ENCODE measurements around the gene HNMT. TPM values are rescaled to one million over a fixed set of nuclear protein-coding genes. Genes with fewer than 3 reads are reported as not detected.

Gene HNMT
- total and polyA plus RNA-seq, 2 of the 8 experiments (the other 6 are each of a cell fraction or from before 2014, with no cell fraction given): 1.6 to 3.6 TPM

- H3K4me3 ChIP-seq (ENCODE audit: extremely low read depth in 1 of 4, insufficient read depth in 2 of 4, low read depth in 3 of 4, low read length in 4 of 4): no peak overlapping the region
- POLR2A ChIA-PET (ENCODE audit: partially characterized antibody): no interaction called here
- no peak overlapping the region for H3K9ac ChIP-seq (replicated peaks in 1 of 4; ENCODE audit: extremely low read depth in 1 of 4, low read depth in 3 of 4, low read length in 3 of 4)
- no peaks in the 10 kb centered on the region for H4K20me1 ChIP-seq (replicated peaks in 1 of 2; ENCODE audit: control insufficient read depth in 1 of 2, insufficient read depth in 2 of 2, low read length in 2 of 2)
- no peak overlapping the region for H2BK5ac ChIP-seq (ENCODE audit: low read depth, low read length)
- no peaks in the 10 kb centered on the region; a peak in 1 of 8 replicates for H3K36me3 ChIP-seq (ENCODE audit: control insufficient read depth in 2 of 4, insufficient read depth in 4 of 4, low read length in 3 of 4)
- H4K91ac ChIP-seq (replicated peaks; ENCODE audit: insufficient read length, low read length): no peak overlapping the region
- no peaks in the 10 kb centered on the region; the same call in 1 of the 2 replicates for H3K23me2 ChIP-seq (ENCODE audit: low read depth, low read length)
- H3K9me3 ChIP-seq (ENCODE audit: insufficient read depth in 2 of 2, low read depth in 1 of 2, low read length in 1 of 2): no peaks in the 10 kb centered on the region
- TF ChIP-seq EP300 (IDR thresholded peaks at IDR 0.05; ENCODE audit: borderline replicate concordance in 1 of 2, low read depth in 2 of 2, low read length in 2 of 2) (no peak), BRCA1 (IDR thresholded peaks at IDR 0.05; ENCODE audit: low read depth, low read length) (no peak), E2F6 (IDR thresholded peaks at IDR 0.05) (no peak), TAF7 (optimal IDR thresholded peaks at IDR 0.05; ENCODE audit: borderline replicate concordance, low read depth, low read length) (no peak), YY1 (IDR thresholded peaks at IDR 0.05; ENCODE audit: low read depth, low read length) (no peak), POU5F1 (IDR thresholded peaks at IDR 0.05; ENCODE audit: low read depth, low read length) (no peak), PHF8 (conservative IDR thresholded peaks at IDR 0.05; ENCODE audit: low read depth, low read length) (no peak)
- no peak overlapping the region for H4K8ac ChIP-seq (ENCODE audit: extremely low read depth, insufficient read depth, low read length)
- no peak overlapping the region for H3K4me2 ChIP-seq (ENCODE audit: insufficient read depth in 1 of 2, low read depth in 2 of 2, low read length in 2 of 2)
- H3K14ac ChIP-seq (ENCODE audit: insufficient read length): no peak overlapping the region
- no peak overlapping the region for H4K5ac ChIP-seq (ENCODE audit: insufficient read length, low read depth, low read length)
- H2BK15ac ChIP-seq (ENCODE audit: low read length): no peak overlapping the region
- H3K4ac ChIP-seq (replicated peaks; ENCODE audit: insufficient read length, low read depth, low read length): no peak overlapping the region
- no peak overlapping the region for H2BK12ac ChIP-seq (ENCODE audit: low read depth, low read length)
- no peaks in the 10 kb centered on the region for H3K79me2 ChIP-seq (ENCODE audit: control insufficient read depth in 1 of 2, insufficient read depth in 2 of 2, low read length in 2 of 2)
- CTCF ChIA-PET (ENCODE audit: partially characterized antibody): interaction anchor here (0.7 to 1.1 kb wide), 2 partner anchors 47 to 244 kb away, joined by 3 read pairs; no protein-coding TSS in a partner anchor
- H3K4me1 ChIP-seq (replicated peaks in 1 of 4; ENCODE audit: control insufficient read depth in 3 of 4, insufficient read depth in 4 of 4, low read length in 3 of 4): no peaks in the 10 kb centered on the region
- no peak overlapping the region for H3K56ac ChIP-seq (replicated peaks; ENCODE audit: insufficient read length, low read depth, low read length)
- H2AFZ ChIP-seq (ENCODE audit: low read length): no peak overlapping the region
- H3K27ac ChIP-seq (ENCODE audit: low read depth, low read length): no peak overlapping the region
- FAIRE-seq: no peak
- H2BK20ac ChIP-seq (ENCODE audit: low read length): no peak overlapping the region
- H3K27me3 ChIP-seq (replicated peaks in 1 of 4; ENCODE audit: control insufficient read depth in 3 of 4, extremely low read depth in 1 of 4, insufficient read depth in 3 of 4, low read length in 3 of 4): no peaks in the 10 kb centered on the region
- H2AK5ac ChIP-seq (ENCODE audit: low read depth, low read length): no peak overlapping the region
- H2BK120ac ChIP-seq (replicated peaks; ENCODE audit: low read depth, low read length): no peak overlapping the region
- no peak overlapping the region for H3K18ac ChIP-seq (ENCODE audit: extremely low read depth, low read length)
- H3K79me1 ChIP-seq (ENCODE audit: low read depth, low read length): no peaks in the 10 kb centered on the region
- no peak overlapping the region for H3K23ac ChIP-seq (ENCODE audit: insufficient read length)
- peak in 1 of 2 experiments; percentile 5 for DNase-seq (ENCODE audit: low read depth in 1 of 2, low spot score in 2 of 2)
- 79% methylated on average over 4 of the region's 6 CpGs; no CpG with 5 or more reads in 1 of the 2 experiments for WGBS, 2 experiments (ENCODE audit: extremely low coverage in 1 of 2, insufficient coverage in 1 of 2, insufficient read length in 1 of 2, insufficient replicate concordance in 2 of 2, low coverage in 1 of 2, low lambda C conversion rate in 2 of 2, missing lambda C conversion rate in 1 of 2)
Measured at GRCh38 chr2:137992039-137992646, 27.9 kb downstream of the HNMT start.
